Colon (tissue), 2 donors: ENCODE measurements around the gene DAZAP1.
"Not testable (repeated sequence)": the region's sequence is repeated elsewhere in the genome, so short reads cannot be mapped to it uniquely, and the experiment has no call there.

Source experiments
- FAIRE-seq: peaks from 2 replicates; lab custom pipeline; 2012; peaks lifted over from hg19 to GRCh38; lab: Jason Lieb, UNC
- donor health status: control.
- donor health status: control.

DAZAP1 gene

DNA sequence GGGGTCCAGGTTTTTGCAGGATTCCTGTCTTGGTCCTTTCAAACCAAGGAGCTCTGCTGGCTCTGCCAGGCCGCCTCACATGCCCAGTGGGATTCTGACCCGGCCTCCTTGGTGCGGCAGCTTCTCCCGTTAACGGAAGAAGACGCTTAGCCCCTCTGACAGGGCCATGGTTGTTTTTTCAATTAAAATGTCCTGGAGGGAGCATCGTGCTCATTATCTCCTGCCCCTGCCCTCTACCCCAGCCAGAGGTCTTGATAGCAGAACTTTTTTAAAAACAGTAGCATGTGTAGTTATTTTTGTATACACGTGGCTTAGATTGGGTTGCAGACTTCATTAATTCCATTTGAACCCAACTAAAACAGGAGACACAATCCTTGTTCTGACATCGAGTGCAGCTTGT, 19.4 kb downstream of the DAZAP1 start:
- FAIRE-seq, result no peak

GRCh38 chr19:1427221-1427920, 20.0 kb downstream of the DAZAP1 start:
- FAIRE-seq, result no peak

DNA sequence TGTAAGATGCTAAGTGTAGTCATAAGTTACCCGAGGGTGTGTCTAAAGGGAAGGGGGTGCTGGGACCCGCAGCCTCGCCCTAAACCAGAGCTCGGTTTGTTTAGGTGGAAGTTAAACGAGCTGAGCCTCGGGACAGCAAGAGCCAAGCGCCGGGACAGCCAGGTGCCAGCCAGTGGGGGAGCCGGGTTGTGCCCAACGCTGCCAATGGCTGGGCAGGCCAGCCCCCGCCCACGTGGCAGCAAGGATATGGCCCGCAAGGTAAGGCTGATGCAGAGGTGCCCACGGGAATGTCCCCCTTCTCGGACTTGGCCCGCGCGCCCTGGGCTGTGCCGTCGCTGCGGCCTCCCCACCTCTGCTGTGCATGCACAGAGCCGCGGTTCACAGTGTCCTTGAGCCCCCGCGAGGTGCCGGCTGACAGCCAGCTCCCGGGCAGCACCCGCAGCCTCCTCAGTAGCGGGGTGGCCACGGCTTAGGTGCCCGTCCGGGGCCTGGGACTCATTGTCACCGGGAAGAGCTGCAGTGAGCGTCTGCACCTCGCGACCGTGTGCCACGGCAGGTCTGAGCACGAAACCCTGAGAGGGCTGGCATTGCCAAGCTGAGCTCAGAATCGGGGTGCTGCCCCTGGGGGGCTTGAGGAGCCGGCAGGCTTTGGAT, 21.5 kb downstream of the DAZAP1 start:
- no peak for FAIRE-seq

- FAIRE-seq, result no peak
These were observed 22.4 kb downstream of the DAZAP1 start for GRCh38 chr19:1429750-1430149.

- no peak for FAIRE-seq
These were observed 22.9 kb downstream of the DAZAP1 start for GRCh38 chr19:1430246-1430645.

- no peak for FAIRE-seq
These were observed 24.5 kb downstream of the DAZAP1 start for GRCh38 chr19:1431759-1432506.

DNA sequence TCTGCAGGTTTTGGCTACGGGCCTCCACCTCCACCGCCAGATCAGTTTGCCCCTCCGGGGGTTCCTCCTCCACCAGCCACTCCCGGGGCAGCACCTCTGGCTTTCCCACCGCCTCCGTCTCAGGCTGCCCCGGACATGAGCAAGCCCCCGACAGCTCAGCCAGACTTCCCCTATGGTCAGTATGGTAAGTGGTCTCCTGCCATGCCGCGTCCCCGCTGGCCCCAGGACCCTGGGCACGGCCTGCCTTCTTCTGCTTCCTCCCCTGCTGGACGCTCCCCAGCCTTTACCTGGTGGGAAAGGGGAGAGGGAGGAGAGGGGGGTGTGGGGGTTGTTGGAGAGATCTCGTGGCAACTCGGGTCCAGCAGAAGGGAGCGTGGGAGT, 25.1 kb downstream of the DAZAP1 start:
- no peak for FAIRE-seq

- no peak for FAIRE-seq
These were observed 26.0 kb downstream of the DAZAP1 start for GRCh38 chr19:1433119-1434039.

DNA sequence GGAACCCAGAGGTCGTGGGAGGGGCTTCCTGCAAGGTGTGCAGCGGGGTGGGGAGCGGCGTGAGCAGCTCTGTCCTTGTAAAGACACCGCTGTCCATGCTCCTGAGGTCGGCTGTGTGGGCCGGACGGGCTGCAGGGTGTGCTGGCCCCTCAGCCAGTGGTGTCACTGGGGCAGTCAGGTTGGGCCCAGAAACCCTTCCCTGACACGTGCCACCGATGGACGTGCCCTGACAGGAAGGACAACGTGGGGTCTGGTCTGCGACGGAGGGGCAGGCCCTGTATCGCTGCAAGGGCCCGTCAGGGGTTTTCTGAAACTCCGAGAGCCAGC, 26.6 kb downstream of the DAZAP1 start:
- FAIRE-seq, result no peak

GRCh38 chr19:1434577-1435060, 27.2 kb downstream of the DAZAP1 start:
- no peak for FAIRE-seq

GRCh38 chr19:1435378-1435989, 28.1 kb downstream of the DAZAP1 start:
- no peak for FAIRE-seq

DNA sequence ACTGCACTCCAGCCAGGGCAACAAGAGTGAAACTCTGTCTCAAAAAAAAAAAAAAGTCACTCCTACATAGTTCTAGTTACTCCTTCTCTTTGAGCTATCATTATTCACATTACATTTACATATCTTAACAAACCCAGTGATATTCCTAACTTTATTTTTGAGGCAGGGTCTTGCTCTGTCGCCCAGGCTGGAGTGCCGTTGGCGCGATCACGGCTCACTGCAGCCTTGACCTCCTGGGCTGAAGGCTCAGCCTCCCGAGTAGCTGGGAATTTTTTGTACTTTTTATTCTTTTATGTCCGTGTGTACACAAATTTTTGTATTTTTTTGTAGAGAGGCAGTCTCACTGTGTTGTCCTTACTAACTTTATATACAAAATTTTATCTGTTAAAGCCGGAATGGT, 30.2 kb downstream of the DAZAP1 start:
- FAIRE-seq, result no peak

GRCh38 chr19:1438035-1438932, 30.9 kb downstream of the DAZAP1 start, which contains the start of gene RPS15:
TSS of gene RPS15 (plus strand) at chr19:1438396. CDS start at chr19:1438426, 30 bp downstream.
- FAIRE-seq, result no peak

DNA sequence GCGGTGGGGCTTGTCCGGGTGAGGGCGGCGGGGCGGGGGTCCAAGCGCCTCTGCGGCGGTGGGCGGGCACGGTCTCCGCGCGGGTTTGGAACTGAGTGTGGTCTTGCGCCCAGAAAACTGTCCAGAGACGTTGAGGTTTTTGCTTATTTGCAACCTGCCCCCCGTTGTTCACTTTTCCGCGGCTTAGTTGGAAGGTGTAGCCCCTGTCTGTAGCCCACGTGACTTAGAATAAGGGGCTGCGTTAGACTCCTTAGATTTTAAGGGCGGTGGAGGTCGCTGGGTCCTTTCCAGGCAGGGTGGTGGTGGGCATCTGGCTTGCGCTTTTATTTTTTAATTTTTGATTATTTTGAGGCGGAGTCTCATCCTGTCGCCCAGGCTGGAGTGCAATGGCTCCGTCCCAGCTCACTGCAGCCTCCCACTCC, 31.6 kb downstream of the DAZAP1 start:
- no peak for FAIRE-seq

GRCh38 chr19:1439525-1440417, 32.4 kb downstream of the DAZAP1 start:
- not testable (repeated sequence) for FAIRE-seq

DNA sequence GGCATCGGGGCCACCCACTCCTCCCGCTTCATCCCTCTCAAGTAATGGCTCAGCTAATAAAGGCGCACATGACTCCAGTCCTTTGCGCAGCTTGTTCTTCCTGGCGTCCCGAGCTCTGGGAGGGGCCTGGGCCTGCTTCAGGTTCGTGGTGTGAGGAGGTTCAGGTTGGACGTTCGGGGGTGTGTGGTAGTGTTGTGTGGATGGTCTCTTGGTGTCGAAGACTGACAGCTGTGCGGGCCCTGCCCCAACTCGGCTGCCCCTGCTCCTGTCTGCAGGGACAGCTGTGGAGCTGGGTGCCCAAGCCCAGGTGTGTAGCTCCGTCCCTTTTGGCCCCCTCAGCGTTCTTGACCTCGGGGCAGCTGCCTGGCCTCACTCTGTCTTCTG, 33.0 kb downstream of the DAZAP1 start:
- FAIRE-seq, result no peak

DNA sequence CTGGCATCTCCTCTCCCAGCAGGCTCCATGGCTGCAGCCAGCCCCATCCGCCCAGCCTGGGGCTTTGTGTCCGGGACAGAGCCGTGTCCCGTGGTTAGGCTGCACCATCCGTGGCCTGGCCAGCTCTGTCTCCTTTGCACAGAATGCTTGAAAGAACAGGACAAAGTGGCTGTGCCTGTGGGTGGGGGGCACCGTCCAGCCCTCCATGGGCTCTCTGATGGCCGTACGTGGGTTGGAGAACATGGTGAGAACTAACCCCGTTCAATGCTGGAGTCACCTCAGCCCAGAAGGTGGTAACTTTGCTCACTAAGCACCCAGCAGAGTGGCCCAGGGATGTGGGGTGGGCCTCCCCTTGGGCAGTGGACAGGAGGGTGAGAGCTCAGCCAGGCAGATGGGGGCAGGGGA, 33.6 kb downstream of the DAZAP1 start:
- no peak for FAIRE-seq

DNA sequence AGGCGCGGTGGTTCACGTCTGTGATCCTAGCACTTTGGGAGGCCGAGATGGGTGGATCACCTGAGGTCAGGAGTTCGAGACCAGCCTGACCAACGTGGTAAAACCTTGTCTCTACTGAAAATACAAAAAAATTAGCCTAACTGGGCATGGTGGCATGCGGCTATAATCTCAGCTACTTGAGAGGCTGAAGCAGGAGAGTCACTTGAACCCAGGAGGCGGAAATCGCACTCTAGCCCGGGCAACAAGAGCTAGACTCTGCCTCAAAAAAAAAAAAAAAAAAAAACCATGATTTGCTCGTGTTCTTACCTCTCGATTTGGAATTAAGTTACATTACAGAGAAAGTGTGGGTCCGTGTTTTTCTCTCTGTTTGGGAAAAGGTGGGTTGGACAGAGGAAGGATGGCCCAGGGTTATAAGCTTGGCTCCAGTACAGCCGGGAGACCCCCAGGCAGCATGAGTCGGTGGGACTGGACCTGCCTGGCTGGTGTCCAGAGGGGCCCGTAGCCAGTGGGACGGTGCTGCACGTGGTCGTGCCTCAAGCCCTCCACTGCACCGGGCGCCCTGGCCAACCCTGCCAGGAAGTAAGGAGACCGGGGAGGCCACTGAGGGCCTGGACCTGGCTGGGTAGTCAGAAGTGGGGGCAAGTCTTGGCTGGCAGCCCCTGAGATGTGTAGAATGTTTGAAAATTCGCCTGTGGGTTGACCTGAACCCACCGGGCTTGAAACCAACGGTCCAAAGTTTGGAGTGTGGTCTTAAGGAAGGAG, 34.5 kb downstream of the DAZAP1 start:
- no peak for FAIRE-seq
